Stimulated activated CD8-positive, alpha-beta memory T cell treated with anti-CD3 and anti-CD28 coated beads, Interleukin-7, amount 100 ng/mL, for 24 hours (primary cell): ENCODE measurements around the gene NUDT8.
"Not testable (repeated sequence)": the region's sequence is repeated elsewhere in the genome, so short reads cannot be mapped to it uniquely, and the experiment has no call there.

Experiments
- DNase-seq: peaks from one replicate; pipeline ENCODE4 v3.0.0-alpha.2; 2020; ENCODE audit warnings: low read depth

NUDT8 gene

GRCh38 chr11:67611704-67612587, 17.8 kb downstream of the NUDT8 start:
- DNase-seq: no peak

GRCh38 chr11:67611165-67611564, 18.6 kb downstream of the NUDT8 start:
- DNase-seq: no peak

- no peak for DNase-seq
Observed at GRCh38 chr11:67610302-67610868, 19.4 kb downstream of the NUDT8 start.

GRCh38 chr11:67609316-67609715, 20.4 kb downstream of the NUDT8 start:
- DNase-seq: no peak

GRCh38 chr11:67608486-67608885, 21.3 kb downstream of the NUDT8 start:
- no peak for DNase-seq

- DNase-seq: no peak
Observed at GRCh38 chr11:67607507-67607906, 22.2 kb downstream of the NUDT8 start.

GRCh38 chr11:67606492-67607295, 23.0 kb downstream of the NUDT8 start, which contains the start of gene NDUFV1:
Gene NDUFV1 (plus strand): TSS chr11:67606936. CDS start chr11:67607005, 69 bp downstream.
- DNase-seq: peak; percentile 96

GRCh38 chr11:67606093-67606491, 23.6 kb downstream of the NUDT8 start:
- no peak for DNase-seq

- no peak for DNase-seq
Observed at GRCh38 chr11:67605231-67606011, 24.3 kb downstream of the NUDT8 start.

- no peak for DNase-seq
Observed at GRCh38 chr11:67604815-67605214, 24.9 kb downstream of the NUDT8 start.

- DNase-seq: not testable (repeated sequence)
Observed at GRCh38 chr11:67604119-67604518, 25.6 kb downstream of the NUDT8 start.

GRCh38 chr11:67601098-67601497, 28.6 kb downstream of the NUDT8 start:
- no peak for DNase-seq

GRCh38 chr11:67600324-67601029, 29.3 kb downstream of the NUDT8 start:
- DNase-seq: no peak

- no peak for DNase-seq
Observed at GRCh38 chr11:67599149-67599548, 30.6 kb downstream of the NUDT8 start.

GRCh38 chr11:67597963-67598362, 31.8 kb downstream of the NUDT8 start:
- not testable (repeated sequence) for DNase-seq

- not testable (repeated sequence) for DNase-seq
Observed at GRCh38 chr11:67597458-67597857, 32.3 kb downstream of the NUDT8 start.

- DNase-seq: no peak
Observed at GRCh38 chr11:67596753-67597300, 32.9 kb downstream of the NUDT8 start.

GRCh38 chr11:67594480-67594879, 35.3 kb downstream of the NUDT8 start:
- DNase-seq: no peak

GRCh38 chr11:67593565-67593905, 36.2 kb downstream of the NUDT8 start:
- DNase-seq: no peak

GRCh38 chr11:67592880-67593564, 36.7 kb downstream of the NUDT8 start:
- no peak for DNase-seq
